Activated CD4-positive, alpha-beta T cell treated with anti-CD3 and anti-CD28 coated beads, Interleukin-2, amount 50 U/mL, for 16 hours (primary cell): Measurements from ENCODE around the gene EDDM3A.

Experiments
- DNase-seq: peaks from one replicate; pipeline ENCODE4 v3.0.0-alpha.2; 2020

Gene EDDM3A

DNA sequence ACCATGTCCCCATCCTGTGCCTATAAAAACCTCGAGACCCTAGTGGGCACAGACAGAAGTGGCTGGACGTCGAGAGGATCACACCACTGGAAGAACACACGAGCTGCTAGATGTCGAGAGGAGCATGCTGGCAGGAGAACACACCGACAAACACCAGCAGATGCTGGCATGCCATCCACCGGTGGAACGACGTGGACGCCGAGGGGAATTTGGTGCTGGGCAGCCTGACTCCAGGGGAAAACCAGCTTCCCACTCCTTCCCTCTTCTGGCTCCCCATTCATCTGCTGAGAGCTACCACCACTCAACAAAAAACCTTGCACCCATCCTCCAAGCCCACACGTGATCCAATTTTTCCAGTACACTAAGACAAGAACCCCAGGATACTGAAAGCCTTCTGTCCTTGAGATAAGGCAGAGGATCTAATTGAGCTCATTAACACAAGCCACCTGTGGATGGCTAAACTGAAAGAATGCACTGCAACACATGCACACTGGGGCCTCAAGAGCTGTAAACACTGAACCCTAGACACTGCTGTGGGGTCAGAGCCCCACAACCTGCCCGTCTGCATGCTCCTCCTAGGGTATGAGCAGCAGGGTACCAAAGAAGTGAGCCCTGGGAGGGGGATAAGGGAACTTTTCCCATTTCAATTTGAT is 44.9 kb downstream of the EDDM3A start:
- no peak for DNase-seq

DNA sequence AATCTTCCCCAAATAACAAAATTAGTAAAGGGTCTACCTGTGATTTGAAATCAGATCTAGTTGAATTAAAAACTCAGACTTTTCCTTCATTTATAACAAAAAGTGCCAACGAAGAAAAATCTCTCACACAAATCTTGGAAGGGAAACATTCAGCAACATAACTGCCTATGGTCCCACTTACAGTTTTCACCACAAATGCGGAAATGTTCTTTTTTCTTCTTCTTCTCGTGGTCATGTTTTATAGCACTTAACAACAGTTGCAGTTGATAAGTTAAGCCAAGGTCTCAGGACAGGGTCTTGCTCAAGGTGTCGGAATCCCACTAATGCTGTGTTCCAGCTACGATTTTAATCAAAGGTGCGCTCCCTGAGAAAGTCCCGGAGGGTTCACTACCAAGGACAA is 45.5 kb downstream of the EDDM3A start:
- DNase-seq = no peak

DNA sequence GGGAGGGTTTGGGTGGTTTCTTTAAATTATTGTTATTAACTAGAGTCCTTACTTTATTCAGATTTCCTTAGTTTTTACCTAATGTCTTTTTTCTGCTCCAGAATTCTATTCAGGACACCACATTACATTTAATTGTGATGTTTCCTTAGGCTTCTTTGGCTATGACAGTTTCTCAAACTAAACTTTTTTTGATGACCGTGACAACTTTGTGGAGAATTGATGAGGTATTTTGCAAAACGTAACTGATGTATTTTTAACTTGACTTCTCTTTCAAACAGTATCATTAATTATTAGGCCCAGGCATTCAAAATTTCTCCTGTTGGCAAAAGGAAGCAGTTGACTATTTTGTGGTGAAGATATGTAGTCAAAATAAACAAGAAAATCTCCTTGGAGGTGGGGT is 45.9 kb downstream of the EDDM3A start:
- DNase-seq = no peak

DNA sequence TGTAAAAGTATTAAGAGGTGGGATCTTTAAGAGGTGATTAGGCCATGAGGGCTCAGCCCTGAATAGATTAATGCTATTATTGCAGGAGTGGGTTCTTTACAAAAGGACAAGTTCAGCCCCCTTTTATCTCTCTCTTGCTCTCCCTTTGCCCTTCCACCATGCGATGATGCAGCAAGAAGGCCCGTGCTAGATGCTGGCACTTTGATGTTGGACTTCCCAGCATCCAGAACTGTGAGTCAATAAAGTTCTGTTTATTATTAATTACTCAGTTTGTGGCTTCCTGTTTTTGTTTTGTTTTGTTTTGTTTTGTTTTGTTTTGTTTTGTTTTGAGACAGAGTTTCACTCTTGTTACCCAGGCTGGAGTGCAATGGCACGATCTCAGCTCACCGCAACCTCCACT is 46.9 kb downstream of the EDDM3A start:
- peak; percentile 10 for DNase-seq

DNA sequence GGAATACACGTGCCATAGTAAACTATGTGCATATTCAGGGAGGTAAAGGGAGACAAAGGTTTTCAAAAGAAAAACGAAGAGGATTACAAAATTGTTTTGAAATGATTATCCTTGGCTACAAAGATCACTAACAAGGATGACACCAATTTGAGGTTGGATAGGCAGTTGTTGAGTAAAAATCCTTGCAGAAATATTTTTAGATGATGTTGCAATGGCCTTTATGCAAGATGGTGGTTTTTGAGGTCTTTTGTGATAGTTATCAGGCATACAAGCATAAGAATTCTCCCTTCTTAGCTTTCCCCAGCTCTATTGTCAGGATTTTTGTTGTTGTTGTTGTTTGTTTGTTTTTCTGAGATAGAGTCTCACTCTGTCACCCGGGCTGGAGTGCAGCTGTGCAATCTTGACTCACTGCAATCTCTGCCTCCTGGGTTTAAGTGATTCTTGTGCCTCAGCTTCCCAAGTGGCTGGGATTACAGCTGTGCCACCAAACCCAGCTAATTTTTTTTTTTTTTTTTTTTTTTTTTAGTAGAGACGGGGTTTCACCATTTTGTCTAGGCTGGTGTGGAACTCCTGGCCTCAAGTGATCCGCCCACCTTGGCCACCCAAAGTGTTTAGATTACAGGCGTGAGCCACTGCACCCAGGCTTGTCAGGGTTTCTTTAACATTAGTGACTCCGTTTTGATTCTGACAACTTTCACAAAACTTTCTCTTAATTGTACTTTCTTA is 49.1 kb downstream of the EDDM3A start:
- DNase-seq = no peak

DNA sequence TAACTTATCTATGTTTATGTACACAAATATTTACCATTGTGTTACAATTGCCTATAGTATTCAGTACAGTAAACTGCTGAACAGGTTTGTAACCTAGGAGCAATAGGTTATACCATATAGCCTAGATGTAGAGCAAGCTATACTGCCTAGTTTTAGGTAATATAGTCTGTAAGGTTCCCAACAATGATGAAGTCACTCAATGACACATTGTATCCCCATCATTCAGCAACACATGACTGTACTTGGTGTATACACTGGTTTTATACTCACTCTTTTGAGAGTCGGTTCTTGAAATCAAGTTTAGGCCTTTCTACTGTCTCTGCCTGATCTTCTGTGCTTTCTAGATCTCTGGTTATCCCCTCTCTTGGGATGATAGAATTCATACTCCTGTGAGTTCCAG is 51.5 kb downstream of the EDDM3A start:
- no peak for DNase-seq
